Memory B cell (primary cell): ENCODE measurements around the gene EYS.

Experiments
- ATAC-seq: fragments of 150-1000 bp; cut with Tn5 transposase; 2 replicates; pipeline ENCODE4 v1.10.0; 2021; ENCODE audit warnings: low read depth, mild to moderate bottlenecking, moderate library complexity
- DNase-seq, 2 donors: peaks; one replicate each; pipeline ENCODE4 v3.0.0; 2022; ENCODE audit warnings: low spot score in 2 of 2
- H3K27ac Mint-ChIP-seq: one replicate; pipeline ENCODE4 v1.8.0; 2022; ENCODE audit warnings: mild to moderate bottlenecking, moderate library complexity, mixed read lengths
- H3K27me3 Mint-ChIP-seq: one replicate; pipeline ENCODE4 v1.8.0; 2022; ENCODE audit warnings: mixed read lengths
- H3K36me3 Mint-ChIP-seq: one replicate; pipeline ENCODE4 v1.8.0; 2022; ENCODE audit warnings: mild to moderate bottlenecking, mixed read lengths
- H3K4me1 Mint-ChIP-seq: one replicate; pipeline ENCODE4 v1.8.0; 2022; ENCODE audit warnings: mixed read lengths
- H3K4me3 Mint-ChIP-seq: one replicate; pipeline ENCODE4 v1.8.0; 2022; ENCODE audit warnings: mild to moderate bottlenecking, moderate library complexity, mixed read lengths
- H3K9me3 Mint-ChIP-seq: one replicate; pipeline ENCODE4 v1.8.0; 2022; ENCODE audit warnings: mixed read lengths

EYS gene

DNA sequence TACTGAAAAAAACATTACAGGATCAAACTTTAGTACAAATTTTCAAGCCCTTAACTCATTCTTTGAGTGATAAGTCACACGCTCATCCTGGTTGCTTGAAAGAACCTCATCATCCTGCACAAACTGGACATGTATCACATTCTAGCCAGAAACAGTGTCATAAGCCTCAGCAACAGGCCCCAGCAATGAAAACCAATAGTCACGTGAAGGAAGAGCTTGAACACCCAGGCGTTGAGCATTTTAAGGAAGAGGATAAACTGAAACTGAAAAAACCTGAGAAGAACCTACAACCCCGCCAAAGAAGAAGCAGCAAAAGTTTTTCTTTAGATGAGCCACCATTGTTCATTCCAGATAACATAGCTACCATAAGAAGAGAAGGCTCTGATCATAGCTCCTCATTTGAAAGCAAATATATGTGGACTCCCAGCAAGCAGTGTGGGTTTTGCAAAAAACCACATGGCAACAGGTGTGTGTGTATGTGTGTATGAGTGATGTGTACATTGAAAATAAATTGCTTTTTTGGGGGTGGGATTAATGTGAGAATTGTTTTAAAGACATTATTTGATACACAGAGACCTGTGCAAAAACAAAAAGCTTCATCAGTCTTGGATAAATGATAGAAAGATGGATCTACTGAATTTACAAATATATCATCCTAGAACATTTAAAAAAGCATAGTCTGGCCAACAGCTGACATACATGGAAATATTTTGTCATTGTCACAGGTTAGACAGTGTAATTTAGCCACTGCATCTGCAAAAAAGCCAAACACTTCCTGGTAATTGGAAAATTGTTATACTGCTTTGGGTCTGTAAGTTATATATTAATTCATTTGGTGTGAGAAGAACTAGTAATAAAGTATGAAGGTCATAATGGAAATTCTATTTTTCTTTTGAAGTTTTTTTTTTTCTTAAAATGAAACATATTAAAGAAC lies 2021.3 kb downstream of the EYS start:
- H3K27ac Mint-ChIP-seq = peak overlapping the region; percentile 80
- peak; percentile 99 for ATAC-seq
- peaks cover 28% of the 10 kb centered on the region for H3K4me1 Mint-ChIP-seq

DNA sequence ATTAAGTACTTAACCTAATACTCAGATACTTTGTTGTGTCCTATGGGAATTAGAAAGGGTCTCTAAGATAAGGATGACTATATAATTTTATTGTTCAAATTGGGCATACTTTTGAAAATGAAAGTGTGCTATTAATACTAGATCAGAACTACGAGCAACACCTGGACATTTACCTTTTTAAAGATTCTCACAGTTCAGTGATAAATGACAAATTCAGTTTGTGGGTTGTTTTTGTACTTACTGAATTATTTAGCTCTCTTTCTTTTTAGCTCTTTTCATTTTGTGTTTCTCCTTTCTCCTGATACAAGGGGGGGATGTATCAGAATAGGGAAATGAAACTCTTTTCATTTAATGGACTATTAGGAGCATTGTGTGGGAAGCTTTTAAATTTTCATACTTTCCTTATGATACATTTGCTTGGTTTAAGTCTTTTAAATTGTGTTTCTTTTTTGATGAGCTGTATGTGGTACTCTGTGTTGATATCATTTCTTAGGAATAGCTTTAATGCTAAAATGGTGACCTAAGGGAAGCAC lies 2023.9 kb downstream of the EYS start:
- Mint-ChIP-seq H3K27me3 (no peaks in the 10 kb centered on the region), H3K27ac (peak overlapping the region; percentile 72), H3K4me1 (peaks cover 46% of the 10 kb centered on the region), H3K9me3 (no peaks in the 10 kb centered on the region), H3K36me3 (peaks cover 33% of the 10 kb centered on the region), H3K4me3 (no peak overlapping the region)
- no peak for DNase-seq
- ATAC-seq = peak; percentile 15

More for the DNA sequence above, 2021.3 kb downstream of the EYS start:
- no peaks in the 10 kb centered on the region for H3K27me3 Mint-ChIP-seq
- DNase-seq = peak in 1 of 2 donors; percentile 30
- H3K36me3 Mint-ChIP-seq = peaks cover 26% of the 10 kb centered on the region
- H3K9me3 Mint-ChIP-seq = no peaks in the 10 kb centered on the region
- H3K4me3 Mint-ChIP-seq = peak overlapping the region; percentile 1

DNA sequence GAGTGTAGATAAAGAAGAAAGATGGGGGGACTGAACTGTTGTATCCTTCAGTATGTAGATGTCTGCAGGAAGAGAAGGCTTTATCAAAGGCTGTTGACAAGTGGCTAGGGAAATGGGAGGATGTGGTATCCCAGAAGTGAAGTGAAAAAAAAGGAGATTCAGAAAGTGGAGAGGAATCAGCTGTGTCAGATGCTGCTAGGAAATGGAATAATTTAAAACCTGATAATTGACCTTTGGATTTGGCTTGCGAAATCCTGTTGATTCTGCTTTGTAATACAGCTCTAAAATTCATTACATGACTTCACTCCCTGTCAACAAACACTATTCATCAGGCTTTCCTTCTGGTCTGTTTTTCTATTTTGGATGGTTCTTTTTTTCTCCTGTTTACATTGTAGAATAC lies 2029.7 kb downstream of the EYS start:
- DNase-seq (no peak), ATAC-seq (no peak)
- no peaks in the 10 kb centered on the region for H3K27me3 Mint-ChIP-seq
- no peaks in the 10 kb centered on the region for H3K9me3 Mint-ChIP-seq
- peaks cover 16% of the 10 kb centered on the region for H3K36me3 Mint-ChIP-seq
- no peak overlapping the region for H3K4me3 Mint-ChIP-seq
- peaks cover 34% of the 10 kb centered on the region for H3K4me1 Mint-ChIP-seq
- no peak overlapping the region for H3K27ac Mint-ChIP-seq

DNA sequence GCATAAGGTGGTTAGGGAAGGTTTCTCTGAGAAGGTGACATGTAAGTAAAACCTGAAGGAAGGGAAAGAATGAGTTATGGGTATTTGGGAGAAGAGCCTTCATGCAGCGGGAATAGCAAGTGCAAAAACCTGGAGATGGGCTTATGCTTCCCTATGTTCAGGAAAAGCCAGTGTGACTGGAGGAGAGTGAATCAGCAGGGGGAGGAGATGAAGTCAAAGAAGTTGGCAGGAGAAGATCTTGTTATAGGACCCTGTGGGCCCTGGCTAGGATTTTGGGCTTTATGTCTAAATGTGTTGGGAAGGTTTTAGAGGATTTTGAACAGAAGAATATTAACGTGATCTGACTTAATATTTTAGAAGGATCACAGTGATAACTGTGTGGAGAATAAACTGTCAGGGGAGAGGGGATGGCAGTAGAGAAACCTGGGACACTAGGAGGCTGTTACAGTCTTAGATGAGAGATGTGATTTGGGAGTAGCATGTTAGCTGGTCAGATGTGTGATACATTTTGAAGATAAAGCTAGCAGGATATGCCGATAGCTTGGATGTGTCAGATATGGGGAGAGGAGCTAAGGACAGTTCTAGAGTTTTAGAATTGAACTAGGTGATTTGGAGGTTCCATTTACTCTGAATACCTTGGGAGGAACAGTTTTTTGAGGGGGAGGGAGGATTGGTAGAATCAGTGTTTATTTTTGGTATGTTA lies 2030.5 kb downstream of the EYS start:
- H3K4me1 Mint-ChIP-seq = peaks cover 31% of the 10 kb centered on the region
- H3K27me3 Mint-ChIP-seq = no peaks in the 10 kb centered on the region
- H3K36me3 Mint-ChIP-seq = peaks cover 16% of the 10 kb centered on the region
- DNase-seq = no peak
- H3K27ac Mint-ChIP-seq = no peak overlapping the region
- H3K4me3 Mint-ChIP-seq = no peak overlapping the region
- no peaks in the 10 kb centered on the region for H3K9me3 Mint-ChIP-seq
- ATAC-seq = no peak

DNA sequence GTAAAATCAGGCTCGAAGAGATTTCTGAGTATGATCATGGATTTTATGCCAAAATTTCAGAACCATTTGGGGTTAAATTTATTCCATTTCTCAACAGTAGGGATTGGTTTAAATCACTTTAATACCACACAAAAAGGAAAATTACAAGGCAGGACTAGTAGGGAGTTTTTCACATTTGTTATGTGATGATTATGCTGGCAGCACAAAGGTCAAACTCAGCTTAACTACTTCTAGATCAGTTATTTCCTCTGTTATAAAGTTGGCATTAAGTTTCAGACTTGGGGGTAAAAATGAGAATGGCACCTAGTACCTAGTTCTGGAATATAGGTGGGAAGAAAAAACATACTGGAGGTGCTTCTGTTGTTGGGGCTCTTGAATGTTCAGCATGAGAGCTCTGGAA lies 2031.9 kb downstream of the EYS start:
- Mint-ChIP-seq H3K27ac (no peak overlapping the region), H3K4me3 (no peak overlapping the region), H3K4me1 (peaks cover 22% of the 10 kb centered on the region), H3K9me3 (no peaks in the 10 kb centered on the region), H3K36me3 (peaks cover 4% of the 10 kb centered on the region), H3K27me3 (no peaks in the 10 kb centered on the region)
- no peak for DNase-seq
- no peak for ATAC-seq

DNA sequence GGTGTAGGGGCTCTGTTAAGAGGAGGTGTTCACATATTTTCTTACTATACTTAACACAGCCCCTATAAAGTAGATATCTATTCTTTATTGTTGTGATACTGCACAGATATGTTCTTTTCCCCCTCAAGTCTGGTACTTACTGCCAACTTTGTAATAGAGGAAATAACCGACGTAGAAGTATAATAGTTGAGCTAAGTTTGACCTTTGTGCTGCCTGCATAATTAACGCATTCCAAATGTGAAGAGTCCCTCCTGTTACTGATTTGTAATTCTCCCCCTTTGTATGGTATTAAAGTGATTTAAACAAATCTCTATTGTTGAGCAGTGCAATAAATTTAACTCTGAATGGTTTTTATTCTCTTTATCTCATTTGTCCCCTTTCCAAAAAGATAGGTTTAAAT lies 2032.4 kb downstream of the EYS start:
- no peak overlapping the region for H3K4me3 Mint-ChIP-seq
- ATAC-seq (no peak), DNase-seq (no peak)
- no peaks in the 10 kb centered on the region for H3K27me3 Mint-ChIP-seq
- peaks cover 2% of the 10 kb centered on the region for H3K36me3 Mint-ChIP-seq
- peaks cover 20% of the 10 kb centered on the region for H3K4me1 Mint-ChIP-seq
- H3K27ac Mint-ChIP-seq = no peak overlapping the region
- H3K9me3 Mint-ChIP-seq = no peaks in the 10 kb centered on the region

DNA sequence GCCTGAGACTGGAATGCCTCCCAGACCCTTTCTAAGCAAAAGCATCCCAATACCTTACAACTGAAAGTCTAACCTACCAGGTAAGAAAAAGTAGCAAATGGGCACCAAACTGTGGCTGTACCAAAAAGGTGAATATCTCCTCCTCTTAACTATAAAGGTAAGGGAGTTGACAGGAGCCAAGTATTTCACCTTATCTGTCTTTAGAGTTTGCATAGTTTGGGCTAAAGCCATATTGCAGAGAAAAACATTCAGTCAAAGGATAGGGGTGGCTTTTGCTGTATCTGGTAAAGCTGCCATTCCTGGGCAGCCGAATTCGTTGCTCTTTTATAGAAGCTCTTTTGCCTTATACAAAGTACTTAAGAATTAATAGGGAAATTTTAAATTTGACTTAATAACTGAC lies 2033.3 kb downstream of the EYS start:
- ATAC-seq (no peak), DNase-seq (no peak)
- Mint-ChIP-seq H3K27ac (no peak overlapping the region), H3K27me3 (no peaks in the 10 kb centered on the region), H3K4me1 (peaks cover 11% of the 10 kb centered on the region), H3K36me3 (no peaks in the 10 kb centered on the region), H3K4me3 (no peak overlapping the region), H3K9me3 (no peaks in the 10 kb centered on the region)

DNA sequence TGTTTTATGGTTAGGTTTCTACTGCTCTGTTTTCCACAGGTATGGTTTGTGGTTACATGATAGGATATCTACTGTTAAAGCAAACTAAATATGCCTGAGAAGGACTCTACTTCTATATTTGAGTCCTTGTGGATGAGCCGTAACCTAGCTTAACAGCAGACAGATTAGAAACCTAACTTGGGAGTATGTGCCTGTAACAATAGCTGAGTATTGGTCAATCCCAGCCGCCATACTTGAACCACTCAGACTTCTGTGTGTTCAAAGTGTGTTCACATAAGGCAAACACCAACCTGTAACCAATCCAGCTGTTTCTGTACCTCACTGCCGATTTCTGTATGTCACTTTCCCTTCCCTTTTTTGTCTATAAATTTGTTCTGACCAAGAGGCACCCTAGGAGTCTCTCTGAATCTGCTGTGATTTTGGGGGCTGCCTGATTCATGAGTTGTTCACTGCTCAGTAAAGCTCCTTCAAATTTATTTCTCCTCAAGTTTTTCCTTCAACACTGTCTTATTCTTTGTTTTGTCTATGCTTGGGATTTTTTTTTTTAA lies 2034.4 kb downstream of the EYS start:
- Mint-ChIP-seq H3K36me3 (no peaks in the 10 kb centered on the region), H3K9me3 (no peaks in the 10 kb centered on the region), H3K27ac (no peak overlapping the region), H3K4me1 (peaks cover 11% of the 10 kb centered on the region), H3K27me3 (no peaks in the 10 kb centered on the region), H3K4me3 (no peak overlapping the region)
- ATAC-seq (peak; percentile 50), DNase-seq (no peak)

DNA sequence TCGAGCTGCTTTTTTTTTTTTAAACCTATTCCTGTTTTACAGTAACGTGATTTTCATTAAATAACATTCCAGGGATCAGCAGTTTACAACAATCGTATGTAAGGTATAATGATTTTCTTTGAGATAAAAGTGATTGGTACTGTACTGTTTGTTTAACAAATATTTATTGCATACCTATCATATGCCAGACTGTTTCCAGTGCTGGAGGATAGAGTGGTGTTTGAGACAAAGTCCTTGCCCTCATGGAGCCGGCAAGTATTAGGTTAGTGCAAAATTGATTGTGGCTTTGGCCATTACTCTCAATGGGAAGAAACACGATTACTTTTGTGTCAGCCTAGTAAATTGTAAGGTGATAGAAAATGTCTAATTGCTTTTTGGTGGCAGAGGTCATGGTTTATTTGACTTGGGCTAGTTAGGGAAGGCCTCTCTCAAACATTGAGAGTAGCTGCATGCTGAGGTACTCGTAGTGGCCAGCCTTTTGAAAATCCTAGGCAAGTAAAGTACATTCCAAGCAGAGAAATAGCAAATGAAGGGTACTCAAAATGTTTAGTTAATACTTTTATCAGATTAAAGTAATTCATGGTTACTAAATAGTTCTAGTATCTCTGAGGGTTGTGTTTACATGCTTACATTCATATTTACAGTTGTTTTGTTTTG lies 2035.8 kb downstream of the EYS start:
- Mint-ChIP-seq H3K4me3 (no peak overlapping the region), H3K27ac (no peak overlapping the region), H3K4me1 (peaks cover 15% of the 10 kb centered on the region), H3K9me3 (no peaks in the 10 kb centered on the region), H3K36me3 (no peaks in the 10 kb centered on the region), H3K27me3 (no peaks in the 10 kb centered on the region)
- DNase-seq = no peak
- ATAC-seq = no peak
